ENCODE measurements around the gene PLG.
"Not testable (repeated sequence)": the region's sequence is repeated elsewhere in the genome, so short reads cannot be mapped to it uniquely, and the experiment has no call there.

PLG gene

DNA sequence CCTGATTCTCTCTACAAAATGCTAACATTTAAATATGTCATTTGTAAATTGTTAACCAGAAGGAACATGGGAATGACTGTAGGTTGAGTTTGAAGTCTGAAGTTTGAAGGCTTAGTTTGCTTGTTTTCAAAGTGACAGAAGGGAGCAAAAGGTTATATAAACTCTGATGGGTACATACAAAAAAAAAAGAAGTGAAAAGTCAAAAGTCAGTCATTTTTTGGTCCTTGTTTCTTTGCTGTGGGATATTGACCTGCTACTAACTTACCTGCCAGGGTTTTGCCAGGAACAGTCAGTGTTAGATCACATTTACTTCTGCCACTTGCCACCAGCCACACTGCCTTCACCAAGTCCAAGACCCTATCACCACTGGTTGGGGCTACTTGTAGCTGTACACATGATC lies 6.9 kb downstream of the PLG start:
- not testable (repeated sequence) for DNase-seq

DNA sequence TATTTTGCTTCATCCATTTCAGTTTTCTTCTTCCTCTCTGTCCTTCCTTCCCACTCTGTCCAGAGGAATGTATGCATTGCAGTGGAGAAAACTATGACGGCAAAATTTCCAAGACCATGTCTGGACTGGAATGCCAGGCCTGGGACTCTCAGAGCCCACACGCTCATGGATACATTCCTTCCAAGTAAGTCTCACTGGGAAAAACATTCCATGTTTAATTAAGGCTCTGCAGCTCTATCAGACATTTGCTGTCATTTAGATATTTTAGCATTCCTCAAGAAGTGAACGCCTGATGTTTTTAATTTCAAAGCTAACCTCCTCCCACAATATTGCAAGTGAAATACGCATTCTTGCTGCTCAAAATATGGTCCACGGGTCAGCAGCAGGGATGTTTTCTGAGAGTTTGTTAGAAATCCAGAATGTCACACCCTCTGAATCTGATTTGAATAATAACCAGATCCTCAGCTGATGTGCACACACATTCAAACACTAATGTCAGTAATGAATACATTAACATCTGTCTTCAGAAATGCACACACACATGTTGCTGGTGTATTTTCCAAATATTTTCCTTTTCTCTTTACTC lies 12.8 kb downstream of the PLG start:
- DNase-seq, result no peak

DNA sequence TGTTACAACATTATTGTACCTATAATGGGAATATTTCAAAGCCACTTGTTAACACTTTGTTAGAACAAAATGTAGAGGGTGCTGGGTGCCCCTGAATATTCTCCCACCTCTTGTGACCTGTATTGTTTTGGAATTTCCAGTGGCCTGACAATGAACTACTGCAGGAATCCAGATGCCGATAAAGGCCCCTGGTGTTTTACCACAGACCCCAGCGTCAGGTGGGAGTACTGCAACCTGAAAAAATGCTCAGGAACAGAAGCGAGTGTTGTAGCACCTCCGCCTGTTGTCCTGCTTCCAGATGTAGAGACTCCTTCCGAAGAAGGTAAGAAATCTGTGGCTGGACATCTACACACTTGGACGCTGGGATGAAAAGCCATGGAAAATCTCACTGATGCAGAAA lies 28.9 kb downstream of the PLG start:
- no peak for DNase-seq

DNA sequence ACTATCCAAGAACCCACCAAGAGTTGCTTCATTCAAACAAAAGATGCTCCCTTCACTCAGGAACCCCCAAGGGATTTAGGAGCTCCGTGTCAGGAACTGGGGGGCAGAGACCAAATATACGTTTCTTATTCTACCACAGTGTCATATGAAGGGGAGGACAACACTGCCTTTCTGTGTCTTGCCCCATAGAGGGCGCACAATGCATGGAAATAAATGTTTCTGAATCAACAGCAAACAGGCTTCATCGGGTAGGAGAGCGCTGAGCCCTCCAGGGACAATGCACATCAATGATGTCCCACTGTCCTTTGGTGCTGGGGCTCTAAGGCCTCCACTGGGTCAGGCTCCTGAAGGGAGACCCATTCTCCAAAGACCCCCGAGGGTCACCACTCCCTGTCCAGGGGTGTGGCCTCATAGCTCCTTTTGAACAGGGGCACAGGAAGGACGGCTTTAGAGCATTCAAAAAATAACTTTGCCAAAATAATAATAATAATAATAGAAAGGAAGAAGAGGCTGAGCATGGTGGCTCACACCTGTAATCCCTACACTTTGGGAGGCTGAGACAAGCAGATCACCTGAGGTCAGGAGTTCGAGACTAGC lies 31.1 kb downstream of the PLG start:
- DNase-seq, result no peak

DNA sequence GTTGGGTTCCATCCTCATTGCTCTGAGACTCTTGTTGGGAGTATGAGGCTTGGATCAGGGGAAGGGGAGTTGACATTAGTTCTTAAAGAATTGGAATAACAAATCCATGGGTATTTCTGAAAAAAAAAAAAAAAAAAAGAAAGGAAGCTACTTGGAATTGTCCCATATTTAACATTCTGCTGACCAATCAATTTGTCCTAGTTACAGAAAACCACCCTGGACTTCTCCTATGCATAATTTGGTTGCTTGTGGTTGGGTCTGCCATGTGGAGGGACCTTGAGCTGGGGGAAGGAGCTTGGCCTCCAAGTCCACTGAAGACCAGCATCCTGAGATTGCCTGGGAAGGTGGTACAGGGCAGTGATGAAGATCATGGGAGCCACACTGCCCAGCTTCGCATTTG lies 32.6 kb downstream of the PLG start:
- no peak for DNase-seq

DNA sequence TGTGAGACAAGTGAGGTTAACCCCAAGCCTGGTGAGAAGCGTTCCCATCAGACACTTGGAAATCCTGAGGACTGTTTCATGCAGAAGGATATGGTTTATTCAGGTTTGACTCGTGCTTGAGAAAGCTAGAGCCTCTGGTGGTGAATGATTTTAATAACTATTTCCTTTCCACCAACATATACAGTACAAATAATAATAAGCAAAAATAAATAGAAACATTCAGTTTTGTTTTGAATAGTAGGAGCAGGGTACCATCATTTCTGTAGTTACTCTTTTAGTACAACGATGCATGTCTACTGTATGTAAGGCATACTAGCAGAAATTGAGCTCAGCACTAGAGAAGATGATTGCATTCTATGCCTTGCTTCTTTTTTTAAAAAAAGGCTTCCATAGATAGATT lies 33.5 kb downstream of the PLG start:
- no peak for DNase-seq

DNA sequence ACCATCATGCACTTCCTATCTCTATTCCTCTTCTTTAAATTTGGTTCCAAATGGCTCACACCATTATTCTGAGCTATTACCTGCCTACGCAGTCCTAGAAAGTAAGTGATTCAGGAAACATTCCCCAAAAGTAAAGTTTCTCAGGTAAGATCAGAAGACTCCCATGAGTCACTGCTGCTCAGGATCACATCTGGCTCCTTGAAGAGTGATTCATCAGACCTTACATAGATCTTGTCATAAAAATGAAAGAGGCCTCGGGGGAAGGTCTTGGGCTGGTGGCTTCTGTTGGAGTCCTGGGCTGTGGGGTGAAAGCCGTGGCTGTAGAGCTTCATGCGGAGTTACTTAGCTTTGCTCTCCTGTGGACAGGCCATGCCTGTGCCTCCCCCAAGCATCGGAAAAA lies 35.9 kb downstream of the PLG start:
- no peak for DNase-seq

DNA sequence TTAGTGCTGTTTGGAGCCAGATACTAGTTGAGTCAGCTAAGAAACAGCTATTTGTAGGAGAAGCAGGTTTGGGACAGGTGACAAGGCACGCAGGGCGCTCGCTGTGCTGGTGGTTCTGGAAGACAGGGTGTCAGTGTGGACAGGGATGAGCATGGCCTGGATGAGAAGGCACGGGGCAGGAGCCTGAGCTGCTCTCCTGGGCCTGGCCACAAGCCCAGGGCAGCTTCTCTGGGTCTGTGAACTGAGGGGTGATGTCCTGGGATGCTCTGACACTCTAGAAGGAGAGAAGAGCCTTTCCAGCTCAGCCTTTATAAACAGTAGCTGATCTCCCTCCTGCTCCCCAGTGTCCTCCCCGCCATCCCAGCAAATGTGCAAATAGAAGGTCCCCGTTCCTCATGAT lies 37.9 kb downstream of the PLG start:
- no peak for DNase-seq

DNA sequence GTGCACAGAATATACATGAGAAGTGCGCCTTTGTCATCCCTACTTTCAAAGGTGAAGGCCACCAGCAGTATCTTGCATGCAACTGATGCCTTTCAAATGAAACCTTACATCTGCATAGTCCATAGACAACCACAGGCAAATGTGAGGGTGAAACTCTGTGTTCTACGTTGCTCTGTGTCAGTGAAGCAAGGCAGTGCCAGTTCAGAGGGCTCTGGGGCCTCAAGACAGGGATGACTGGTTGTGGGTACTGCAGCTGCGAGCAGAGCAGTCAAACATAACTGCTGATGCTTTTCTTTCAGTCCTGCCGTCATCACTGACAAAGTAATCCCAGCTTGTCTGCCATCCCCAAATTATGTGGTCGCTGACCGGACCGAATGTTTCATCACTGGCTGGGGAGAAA lies 39.0 kb downstream of the PLG start:
- DNase-seq, result not testable (repeated sequence)

DNA sequence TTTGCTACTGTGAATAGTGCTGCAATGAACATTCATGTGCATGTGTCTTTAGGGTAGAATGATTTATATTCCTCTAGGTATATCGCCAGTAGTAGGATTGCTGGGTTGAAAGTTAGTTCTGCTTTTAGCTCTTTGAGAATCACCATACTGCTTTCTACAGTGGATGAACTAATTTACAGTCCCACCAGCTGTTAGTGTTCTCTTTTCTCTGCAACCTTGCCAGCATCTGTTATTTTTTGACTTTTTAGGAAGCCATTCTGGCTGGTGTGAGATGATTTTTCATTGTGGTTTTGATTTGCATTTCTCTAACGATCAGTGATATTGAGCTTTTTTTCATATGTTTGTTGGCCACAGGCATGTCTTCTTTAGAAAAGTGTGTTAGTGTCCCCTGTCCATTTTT lies 40.0 kb downstream of the PLG start:
- no peak for DNase-seq

DNA sequence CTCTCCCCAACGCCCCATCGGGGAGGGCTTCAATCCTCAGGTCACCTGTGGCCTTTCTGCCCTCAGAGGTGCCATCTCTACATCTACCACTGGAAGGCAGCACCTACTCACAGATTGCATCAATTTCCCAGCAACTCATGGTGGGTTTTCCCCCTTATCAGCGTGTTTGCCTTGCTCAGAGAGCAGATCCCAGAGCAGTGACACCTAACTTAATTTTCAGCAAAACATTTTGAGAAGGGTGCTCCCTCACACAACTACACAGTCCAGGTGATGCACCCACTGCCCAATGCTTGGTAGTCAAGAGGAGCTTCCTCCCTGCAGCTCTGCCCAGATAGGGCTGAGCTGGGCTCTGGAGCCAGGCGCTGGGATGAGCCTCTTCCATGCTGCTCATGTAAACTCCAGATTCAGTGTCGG lies 48.2 kb downstream of the PLG start:
- no peak for DNase-seq

DNA sequence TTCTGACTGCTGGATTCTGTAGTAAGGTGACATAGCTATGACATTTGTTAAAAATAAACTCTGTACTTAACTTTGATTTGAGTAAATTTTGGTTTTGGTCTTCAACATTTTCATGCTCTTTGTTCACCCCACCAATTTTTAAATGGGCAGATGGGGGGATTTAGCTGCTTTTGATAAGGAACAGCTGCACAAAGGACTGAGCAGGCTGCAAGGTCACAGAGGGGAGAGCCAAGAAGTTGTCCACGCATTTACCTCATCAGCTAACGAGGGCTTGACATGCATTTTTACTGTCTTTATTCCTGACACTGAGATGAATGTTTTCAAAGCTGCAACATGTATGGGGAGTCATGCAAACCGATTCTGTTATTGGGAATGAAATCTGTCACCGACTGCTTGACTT lies 51.2 kb downstream of the PLG start:
- DNase-seq, result not testable (repeated sequence)

DNA sequence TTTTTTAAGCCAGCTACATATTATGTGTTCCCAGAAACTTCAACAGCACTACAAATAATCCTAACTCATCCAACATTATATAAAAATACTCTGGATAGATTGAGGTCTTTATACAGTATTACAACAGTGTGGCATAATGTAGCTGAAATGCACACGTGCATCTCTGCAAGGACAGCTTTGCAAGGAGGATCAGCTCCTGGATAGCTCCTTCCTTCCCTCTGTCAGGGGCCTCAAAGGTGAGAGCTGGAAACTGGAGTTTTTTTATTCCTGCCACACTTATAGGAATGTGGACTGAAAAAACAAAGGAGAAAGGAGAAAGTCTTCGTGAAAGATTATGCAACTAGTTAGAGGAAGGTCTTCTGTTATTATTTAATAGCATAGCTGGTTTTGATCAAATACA lies 53.1 kb downstream of the PLG start:
- DNase-seq, result no peak

DNA sequence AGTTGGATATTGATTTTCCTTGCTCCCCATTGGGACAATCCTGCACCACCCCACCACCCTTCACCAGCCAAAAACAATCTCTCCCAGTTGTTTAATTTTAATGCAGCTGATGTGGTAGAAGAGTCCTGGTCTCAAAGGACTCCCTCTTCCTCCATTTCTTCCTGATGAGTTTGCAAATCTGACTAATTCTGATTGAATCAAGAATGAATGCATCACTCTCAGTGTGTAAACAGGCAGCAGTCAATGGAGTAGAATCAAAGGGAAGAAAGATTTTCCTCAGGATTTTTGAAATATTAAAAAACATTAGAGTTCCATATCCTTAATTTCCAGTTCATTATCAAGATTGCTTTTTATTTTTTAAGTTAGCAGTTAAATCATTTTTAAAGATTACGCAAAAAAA lies 54.0 kb downstream of the PLG start:
- DNase-seq, result no peak

DNA sequence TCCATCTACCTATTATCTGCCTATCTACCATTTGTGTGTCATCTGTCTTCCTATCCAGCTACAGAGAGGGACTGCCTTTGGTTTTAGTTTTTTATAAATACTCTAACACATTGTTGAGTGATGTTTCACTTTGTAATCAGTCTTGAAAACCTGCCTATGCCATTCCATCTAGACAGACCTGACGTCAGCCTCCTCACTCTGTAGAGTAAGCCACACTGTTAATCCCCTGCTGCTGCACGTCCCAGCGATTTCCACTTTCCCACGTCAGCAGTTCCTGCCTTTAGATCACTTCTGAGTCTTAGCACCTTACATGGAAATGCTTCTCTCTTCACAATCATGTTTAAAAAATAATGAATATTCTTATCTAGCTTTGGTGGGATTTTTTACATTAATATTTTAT lies 54.8 kb downstream of the PLG start:
- DNase-seq, result no peak

DNA sequence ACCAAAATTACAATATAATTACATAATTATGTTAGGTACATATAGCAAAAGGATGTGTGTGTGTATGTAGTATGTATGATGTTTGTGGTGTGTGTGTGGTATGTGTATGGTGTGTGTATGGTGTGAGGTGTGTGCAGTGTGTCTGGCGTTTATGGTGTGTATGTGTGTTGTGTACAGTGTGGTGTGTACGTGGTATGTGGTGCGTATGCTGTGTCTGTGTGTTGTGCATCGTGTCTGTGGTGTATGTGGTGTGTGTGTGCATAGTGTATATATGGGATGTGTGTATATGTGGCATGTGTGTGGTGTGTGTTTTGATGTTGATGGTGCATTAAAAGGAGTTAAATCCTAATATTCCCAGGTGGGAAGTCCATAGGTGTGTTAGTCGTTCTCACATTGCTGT lies 62.8 kb downstream of the PLG start:
- no peak for DNase-seq

DNA sequence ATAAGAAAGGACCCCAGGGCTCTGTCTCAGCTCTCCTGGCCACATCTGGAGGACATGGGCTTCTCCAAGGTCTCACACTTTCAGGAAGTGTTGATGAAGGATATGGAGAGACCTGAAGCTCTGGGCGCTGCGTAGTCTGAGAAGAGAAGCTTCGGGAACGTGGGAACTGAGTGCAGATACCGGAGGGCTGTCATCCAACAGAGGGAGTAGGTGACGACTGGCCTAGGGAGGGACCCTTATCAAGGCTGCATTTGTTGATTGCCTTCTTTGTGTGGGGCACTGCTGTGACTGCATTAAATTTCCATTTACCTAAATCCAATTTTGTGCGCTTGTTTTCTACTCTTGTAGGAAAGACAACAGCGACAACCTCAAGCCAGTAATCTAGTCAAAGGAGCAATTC lies 63.4 kb downstream of the PLG start:
- DNase-seq, result no peak

DNA sequence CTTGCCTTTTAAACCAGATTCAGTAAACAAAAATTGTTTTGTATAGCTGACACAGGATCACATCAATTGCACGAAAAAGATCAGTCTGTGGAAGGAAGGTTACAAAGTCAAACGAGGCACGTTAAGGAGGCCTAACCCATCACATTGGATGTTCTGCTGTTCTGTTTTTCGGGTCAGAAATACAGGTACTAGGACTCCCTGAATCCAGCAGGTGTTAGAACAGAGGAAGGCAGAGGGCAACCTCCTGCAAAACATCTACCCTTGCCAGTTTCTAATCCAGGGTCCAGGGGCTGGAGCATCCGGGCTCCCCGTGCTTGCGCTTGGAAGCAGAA lies 64.6 kb downstream of the PLG start:
- no peak for DNase-seq

DNA sequence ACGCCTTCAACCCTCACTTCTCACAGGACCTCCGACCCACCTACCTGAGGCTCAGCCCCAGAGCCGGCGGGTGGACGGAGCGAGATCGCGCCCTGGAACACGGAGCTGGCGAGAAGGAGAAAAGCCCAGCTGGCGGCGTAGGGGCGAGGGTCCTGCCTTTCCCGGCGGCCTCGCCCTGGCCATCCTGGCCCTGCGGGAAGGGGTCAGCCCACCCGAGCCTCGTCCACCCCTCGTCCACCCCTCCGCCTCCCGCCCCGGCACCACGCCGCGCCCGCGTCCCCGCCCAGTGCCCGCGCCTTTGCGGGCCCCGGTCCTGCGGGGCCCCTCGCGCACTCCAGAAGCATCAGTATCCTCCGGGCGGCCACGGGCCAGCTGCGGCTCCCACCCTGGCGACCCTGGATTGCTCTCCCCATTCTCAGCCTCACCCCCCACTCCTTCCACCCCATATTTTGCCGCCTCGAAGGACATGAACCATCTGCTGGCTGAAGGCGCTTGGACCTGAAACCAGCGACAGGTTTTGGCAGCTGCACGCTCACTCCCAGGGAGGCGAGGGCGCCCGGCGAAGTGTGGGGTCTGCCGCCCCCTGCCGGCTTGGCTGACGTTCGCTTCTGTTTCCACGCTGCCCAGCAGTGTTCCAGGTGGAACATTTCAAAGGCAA lies 65.1 kb downstream of the PLG start:
- DNase-seq, result peak; percentile 35

DNA sequence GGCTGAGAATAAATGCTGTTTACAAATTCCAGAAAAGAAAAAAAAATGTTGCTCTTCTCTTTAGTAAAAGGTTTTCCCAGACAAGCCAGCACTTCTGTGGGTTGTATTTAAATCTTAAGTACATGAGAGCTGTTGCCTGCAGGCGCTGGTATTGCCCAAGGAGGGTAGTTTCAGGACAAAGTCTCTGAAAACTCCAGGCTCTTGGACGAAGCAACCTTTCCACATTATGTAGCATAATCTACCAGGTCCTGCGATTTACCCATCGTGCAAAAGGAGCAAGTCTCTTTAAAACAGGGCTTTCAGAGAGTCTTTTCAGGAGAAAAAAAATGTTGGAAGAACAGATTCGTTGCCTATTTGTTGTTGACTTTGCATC lies 65.6 kb downstream of the PLG start:
- DNase-seq, result no peak

DNA sequence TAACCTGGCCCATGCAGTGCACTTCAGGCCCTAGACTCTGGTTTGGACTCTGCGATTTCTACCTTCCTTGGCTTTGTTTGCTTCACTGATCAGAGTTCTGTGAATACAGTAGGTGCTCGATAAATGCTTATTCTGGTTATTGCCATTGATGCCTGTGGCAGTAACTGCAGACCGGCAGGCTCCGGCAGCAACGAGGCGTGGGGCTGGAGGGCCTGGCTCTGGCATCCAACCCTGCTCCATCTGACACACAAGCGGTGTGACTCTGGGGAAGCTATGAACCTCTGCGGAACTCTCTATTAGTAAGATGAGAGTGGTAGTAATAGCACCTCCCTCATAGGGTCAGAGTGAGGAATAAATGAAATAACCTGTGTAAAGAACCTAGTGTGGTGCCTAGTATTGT lies 66.1 kb downstream of the PLG start:
- DNase-seq, result no peak

DNA sequence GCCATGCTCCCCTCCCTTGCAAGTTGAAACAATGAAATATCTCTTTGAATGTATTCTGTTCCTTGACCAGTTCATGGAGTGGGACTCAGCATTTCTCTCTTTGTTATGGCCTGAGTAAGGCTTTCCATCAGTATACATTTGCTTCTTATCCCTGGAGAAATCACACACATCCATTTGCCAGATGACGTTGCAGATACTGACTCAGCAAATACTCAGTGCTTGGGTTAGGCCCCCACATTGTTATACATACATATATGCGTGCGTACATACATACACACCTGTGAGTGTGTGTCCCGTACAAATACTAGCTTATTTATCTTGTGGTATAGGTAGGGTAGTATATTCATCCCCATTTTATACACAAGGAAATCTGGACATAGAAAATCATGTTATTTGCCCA lies 72.4 kb downstream of the PLG start:
- no peak for DNase-seq

DNA sequence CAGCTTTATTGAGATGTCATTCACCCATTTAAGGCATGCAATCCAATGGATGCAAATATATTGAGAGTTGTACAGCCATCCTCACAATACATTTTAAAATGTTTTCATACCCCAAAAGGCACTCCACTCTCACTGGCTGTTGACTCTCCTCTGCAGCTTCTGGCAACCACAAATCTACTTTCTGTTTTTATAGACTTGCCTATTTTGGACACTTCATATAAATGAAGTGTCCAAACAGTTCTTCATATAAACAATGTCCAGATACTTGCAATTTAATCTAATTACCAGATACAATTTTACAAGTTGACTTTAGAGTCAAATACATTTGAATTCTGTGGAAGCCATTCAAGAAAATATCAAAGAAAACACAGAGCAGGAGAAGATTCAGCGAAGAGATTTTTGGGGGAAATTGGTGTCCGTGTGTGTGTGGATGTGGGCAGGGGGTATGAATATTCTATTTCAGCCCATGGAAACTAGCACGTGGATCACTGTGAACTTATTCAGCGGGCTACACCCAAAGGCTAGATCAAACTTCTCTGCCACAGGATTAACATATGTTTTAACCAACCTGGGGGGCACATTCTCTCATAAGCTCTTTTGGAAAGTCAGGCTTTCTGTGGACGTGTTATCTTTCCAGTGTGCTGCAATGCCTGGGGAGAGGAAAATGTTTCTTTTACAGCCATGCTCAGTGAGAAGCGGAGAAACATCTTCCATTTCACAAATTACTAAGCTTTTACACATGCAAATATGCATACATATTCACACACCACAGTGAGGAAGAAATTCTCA lies 73.9 kb downstream of the PLG start:
- DNase-seq, result no peak

DNA sequence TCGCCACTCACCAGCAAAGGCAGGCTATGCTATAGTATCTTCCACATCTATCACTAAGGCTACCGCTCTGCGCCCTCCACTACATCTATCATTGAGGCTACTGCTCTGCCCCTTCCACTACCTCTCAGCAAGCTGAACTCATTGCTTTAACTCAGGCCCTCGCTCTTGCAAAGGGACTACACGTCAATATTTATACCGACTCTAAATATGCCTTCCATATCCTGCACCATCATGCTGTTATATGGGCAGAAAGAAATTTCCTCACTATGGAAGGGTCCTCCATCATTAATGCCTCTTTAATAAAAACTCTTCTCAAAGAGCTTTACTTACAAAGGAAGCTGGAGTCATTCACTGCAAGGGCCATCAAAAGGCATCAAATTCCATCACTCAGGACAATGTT lies 77.1 kb downstream of the PLG start:
- DNase-seq, result not testable (repeated sequence)

Measured in activated CD8-positive, alpha-beta memory T cell treated with anti-CD3 and anti-CD28 coated beads, Interleukin-2, amount 50 U/mL, for 4 hours (primary cell).